ENCODE data around the gene DNAH17. TPM values are rescaled to one million over a fixed set of nuclear protein-coding genes. Genes with fewer than 3 reads are reported as not detected.

DNAH17 gene
- polyA plus RNA-seq, 1 donor: 2.7 TPM

DNA sequence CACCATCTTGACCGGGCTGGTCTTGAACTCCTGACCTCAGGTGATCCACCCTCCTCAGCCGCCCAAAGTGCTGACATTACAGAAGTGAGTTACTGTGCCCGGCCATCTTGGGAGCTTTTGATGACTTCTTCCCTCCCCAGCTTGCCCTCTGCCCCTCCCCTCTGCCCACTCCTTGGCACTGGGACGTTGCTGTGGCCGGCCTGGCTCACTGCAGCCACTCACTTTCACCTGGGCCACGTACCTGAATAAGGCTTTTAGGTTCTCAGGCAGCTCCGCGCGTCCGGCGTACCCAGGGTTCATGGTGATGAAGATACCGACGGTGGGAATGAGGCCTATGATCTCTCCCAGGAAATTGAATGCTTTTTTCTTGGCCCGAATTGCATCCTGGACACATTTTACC, 81.6 kb downstream of the DNAH17 start:
- DNase-seq (ENCODE audit: low read depth): no peak

DNA sequence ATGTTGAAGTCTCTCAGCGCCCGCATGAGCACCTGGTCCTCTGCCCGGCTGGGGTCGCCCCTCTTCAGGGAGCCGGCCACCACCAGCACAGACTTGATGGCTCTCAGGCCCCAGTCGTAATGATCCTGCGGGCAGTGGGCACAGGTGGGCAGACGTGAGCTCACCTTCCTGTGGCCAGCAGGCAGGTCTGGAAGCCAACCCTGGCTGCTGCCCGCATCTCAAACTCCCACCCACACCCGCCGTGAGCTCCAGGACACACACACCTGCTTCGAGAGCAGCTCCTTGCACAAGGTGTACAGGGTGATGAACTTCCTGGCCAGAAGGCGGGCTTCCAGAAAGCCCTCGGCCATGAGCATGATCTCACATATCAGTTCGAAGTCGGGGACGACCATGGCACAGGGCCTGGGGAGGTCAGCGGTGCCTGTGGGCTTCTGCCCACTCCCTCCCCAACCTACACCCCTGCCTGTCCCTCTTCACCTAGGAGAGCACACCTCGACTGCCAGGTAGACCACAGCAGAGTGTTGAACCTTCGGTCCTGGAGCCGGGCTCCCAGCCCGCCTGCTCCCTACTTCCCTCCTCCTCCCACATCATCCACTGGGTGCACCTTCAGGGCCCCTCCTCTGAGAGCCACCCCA, 82.4 kb downstream of the DNAH17 start:
- DNase-seq (ENCODE audit: low read depth): no peak

DNA sequence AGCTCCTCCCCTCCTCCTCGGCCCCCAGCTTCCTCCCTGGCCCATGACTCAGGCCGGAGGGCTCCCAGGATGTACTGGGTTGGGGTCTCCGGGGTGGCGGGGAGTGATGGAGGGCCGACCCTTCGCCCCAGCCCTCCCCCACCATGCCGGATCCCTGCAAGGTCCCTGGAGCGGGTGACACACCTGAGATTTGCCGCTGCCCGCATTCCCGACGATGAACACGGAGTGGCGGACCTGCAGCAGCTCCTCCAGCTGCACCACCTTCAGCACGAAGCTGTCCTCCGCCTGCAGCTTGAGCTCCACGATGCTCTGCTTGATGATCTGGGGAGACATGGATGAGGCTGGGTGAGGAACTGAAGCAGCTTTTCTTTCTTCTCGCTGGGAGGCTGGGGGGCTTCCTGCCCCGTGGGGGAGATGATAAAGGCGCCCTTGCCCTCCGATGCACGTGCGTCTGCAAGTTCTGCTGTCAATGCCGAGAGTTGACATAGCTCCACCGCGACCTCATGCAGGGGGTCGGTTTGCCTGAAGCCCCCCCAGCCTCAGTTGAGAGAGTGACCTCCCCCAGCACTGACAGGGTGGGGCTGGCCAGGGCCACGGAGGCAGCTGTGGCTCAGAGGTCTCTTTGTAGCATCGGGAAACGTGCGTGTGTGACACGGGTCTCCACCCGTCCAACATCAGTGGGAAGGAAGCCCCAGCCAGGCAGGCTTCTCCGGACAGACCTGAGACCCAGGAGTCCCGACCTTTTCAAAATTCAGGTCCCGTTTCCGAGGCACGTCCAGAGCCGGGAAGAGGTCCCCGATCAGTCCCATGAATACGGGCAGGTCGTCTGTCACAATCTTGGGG, 83.1 kb downstream of the DNAH17 start:
- no peak for DNase-seq (ENCODE audit: low read depth)

DNA sequence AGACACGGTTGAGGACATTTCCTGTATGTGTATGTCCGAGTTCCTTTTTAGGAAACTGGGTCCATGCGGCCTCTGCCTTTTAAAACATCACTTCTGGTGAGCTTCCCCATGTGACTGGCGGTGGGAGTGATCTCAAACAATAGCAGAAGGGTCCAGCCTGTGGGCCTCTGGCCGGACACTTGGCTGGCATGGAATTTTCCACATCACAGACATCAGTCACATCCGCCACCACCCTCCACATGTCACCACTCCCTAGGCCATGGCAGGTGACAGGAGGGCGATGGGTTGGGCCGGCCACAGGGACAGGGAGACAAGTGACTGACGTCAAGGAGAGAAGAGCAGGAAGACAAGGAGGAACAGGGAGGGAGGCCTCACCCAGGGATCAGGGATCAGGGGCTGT, 83.7 kb downstream of the DNAH17 start:
- no peak for DNase-seq (ENCODE audit: low read depth)

DNA sequence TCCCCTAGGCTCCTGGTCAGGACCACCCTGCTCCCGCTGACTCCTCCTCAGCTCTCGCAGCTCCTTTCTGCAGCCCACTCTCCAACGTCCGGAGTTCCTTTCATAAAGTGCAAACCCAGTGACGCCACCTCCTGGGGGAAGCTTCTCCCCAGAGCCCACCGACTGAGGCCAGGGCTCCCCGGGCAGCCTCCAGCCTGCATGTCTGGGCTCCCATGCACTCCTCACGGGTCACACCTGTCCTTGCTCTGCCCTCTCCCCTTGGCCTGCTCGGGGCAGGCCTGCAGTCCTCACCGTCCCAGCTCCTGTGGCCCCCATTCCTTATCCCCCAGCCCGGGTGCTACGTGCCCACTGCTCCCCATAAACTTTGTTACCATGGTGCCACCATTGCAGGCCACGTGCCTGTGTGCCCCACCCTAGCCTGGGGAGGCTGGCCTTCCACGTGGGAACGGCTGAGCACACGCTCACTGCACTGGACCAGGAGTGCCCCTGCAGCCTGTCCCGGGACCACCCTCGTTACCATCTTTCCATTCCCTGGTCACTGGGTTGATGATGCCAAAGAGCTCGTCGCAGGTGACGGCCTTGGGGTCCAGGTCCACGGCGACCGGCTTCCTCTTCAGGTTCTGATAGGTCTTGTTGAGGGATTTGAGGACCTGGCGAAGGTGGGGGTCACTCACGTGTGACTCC, 84.9 kb downstream of the DNAH17 start:
- no peak for DNase-seq (ENCODE audit: low read depth)

DNA sequence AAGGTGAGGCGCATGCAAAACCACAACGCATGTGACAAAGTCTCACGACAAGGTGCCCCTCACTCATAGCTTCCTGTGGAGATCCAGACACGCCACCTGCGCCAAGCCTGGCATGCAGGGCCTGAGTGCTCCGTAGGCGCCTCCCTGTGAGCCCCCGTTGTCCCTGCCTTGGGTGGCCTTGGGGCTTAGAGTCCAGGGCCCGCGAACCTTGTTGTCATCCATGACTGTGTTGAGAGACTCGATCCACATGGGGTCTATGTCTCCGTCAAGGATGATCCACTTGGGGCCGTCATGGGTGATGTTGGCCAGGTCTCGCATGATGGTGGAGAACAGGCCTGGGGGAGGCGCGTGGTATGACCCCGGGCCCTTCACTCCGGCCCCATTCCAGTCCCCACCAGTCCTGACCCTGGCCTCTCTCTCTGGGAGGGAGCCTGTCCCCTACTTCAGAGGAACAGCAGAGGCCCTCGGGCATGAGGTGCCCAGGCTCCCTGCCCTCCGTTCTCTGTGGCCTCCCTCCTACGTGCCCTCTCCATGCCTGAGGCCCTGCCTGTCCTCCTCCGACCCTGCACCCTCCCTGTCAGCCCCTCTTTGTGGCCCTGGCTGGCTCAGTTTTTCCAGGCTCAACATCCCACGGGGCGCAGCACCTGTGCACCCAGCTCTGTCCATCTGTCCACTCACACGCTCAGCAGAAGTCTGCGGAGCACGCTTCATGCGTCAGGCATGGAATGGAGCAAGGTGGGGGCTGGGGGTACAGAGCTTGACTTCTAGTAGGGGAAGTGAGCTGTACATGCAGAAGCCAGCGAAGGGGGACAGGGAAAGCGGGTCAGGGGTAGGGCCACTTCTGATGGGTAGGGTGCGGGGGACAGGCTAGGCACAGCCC, 85.7 kb downstream of the DNAH17 start:
- DNase-seq (ENCODE audit: low read depth): no peak

DNA sequence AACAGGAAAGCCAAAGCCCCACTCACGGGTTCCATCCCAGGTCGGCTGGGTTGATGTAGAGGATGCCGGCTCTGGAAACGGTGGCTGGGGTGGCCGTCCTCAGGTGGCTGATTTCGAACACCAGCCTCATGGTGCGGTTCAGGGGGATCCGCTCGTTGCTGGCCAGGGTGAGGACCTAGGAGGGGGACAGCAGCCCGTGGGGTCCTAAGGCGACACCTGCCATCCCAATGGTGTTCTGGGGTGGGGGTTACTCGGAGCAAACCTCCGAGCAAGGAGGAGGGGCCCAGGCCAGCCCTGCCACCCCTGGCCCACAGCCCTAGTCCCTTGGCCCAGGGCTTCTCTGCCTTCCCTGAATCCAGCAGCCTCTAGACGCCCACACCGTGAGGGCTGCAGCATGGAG, 86.5 kb downstream of the DNAH17 start:
- DNase-seq (ENCODE audit: low read depth): no peak

DNA sequence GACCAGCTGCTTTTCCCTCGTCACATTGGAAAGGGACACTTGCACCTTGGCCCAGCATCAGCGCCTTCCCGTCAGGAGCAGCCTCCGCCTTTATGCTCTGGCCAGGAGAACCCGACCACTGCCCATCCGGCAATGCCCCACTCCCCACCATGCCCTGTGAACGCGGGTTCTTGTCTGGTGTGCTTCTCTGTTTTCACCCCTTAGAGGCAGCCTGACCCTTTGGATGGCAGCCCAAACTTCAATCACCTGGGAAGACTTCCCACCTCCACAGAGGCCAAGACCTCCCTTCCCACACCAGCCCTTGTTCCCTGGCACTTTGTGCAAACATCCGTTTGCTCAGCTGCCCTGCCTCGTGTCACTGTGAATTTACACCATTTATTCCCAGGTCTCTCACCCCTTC, 87.0 kb downstream of the DNAH17 start:
- no peak for DNase-seq (ENCODE audit: low read depth)

DNA sequence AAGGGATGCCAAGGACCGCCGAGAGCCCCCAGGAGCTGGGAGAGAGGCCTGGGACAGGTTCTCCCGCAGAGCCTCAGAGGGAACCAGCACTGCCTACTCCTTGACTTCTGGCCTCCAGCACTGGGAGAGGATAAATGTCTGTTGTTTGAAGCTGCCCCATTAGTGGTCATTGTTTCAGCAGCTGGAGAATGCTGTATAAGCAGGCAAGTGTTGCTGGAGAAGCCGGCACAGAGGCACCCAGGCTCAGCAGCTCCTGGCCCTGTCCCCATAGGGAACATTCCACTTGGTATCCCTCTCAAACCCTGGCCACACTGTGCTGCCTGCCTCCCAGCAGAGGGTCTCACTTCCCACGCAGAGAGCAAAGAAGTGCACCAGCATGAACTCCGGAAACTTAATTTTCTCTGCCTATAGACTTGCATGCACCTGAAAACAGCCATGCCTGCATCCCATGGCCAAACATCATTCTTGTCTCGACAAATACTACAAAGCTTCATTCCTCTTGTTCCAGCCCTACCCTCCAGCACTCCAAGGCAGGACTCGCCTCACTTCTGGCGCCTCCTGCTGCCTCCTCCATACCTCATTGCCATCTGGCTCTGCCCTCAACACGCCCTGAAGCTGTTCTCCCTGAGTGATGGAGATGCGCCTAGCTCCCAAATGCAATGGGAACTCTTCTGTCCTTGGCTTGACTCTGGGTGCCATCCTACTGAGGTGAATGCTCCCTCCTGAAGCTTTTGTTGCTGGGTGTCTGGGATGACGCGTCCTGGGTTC, 88.1 kb downstream of the DNAH17 start:
- DNase-seq (ENCODE audit: low read depth): no peak

DNA sequence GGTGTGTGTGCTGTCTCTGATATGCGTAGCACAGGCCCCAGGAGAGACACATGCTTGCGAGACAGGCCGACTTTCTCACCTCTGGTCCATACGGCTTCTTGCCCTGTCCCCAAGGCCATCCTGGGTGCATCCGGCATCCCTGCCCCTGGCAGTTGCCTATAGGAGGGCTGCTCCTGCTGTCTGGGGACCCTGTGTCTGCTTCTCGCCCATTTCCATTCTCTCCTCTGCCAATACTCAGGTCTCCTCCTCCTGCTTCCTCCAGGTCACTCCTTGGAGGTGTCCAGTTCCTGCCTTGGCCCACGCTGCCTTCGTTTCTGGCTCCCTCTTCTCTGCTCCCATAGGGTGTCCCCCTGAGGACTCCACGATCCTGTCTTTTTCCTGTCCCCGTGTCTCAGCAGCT, 89.0 kb downstream of the DNAH17 start:
- DNase-seq (ENCODE audit: low read depth): no peak

DNA sequence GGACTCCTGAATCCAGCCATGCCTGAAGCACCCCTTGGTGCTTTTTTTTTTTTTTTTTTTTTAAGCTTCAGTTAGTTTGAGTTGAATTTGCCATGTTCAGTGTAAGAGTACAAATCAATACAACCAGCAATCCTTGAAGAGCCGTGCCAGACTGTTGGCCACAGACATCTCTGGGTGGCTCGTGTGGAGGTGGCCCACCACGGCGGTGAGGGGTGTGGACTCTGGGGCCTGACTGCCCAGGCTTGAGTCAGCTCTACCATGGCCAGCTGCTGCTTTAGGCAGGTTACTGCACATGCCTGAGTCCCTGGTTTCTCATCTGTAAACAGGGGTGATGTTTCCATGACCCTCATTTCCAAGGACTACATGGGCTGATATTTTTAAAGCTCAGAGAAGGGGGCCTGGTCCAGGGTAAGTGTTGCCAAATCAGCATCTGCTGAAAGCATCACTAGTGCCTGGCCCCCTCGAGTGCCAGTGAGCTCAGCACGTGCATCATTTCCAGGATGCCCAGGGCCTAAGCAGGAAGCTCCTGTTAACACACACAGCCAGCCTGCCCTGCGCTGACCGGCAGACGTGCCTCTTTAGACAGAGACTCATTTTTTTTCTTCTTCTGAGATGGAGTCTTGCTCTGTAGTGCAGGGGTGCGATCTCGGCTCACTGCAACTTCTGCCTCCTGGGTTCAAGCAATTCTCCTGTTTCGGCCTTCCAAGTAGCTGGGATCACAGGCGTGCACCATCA, 90.1 kb downstream of the DNAH17 start:
- no peak for DNase-seq (ENCODE audit: low read depth)

DNA sequence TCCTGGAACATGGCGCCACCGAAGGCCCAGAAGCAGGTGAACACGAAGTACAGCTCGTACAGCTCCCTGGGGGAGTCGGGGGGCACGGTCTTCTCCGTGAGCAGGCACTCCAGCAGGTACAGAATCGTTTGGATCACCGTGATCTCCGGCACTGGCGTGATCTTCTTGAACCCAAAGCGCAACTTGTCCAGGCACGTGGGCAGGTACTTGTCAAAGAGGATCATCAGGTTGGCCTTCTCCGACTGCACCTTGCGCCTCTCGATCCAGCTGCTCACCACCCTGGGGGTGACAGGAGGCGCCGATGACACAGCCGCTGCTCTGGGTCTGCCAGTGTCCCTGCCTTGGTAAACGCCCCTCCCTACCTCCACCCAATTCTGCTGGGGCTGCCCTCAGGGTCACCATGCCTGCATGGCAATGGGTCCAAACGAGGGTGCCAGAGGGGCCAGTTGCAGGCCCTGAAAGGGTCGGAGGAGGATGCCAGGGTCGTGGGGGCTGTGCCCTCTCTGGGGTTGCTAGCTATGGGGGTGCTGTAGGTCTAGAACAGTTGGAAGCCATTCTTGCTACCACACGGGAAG, 90.9 kb downstream of the DNAH17 start:
- DNase-seq (ENCODE audit: low read depth): no peak

DNA sequence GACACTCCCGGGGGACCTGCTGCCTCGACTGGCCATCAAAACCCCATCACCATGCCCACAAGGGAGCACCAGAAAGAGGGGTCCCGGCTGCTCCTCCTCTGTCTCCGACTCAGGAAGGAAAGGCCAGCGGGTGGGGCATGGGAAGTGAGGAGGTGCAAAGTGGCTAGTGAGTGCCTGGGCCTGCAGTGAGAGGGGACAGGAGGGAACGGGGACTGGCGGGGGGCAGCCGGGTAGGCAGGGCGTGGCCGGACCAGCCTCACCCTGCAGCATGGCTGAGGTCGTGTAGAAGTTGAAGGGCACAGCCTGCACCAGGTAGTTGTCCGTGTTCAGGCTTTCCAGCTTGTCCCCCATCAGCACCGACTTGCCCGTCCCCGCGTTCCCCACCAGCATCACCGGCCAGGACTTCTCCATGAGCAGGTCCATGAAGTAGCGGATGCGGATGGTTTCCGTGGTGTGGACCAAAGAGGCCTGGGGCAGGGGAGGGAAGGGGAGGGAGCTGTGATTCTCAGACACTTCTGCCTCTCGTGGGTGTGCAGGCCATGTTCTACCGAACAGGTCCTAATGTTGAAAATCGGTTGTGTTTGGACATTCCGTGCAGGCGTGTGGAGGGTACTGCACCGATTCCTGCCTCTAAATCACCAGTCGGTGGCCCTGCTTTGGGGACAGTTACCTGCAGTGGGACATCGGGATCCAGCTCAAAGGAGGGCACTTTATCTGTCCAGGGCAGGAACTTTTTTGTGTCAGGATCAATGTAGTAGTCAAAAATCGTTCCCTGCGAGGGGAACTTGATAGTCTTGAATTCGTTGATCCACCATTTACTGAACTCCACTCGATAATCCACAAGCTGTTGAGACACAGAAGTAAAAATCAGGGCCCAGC, 91.7 kb downstream of the DNAH17 start:
- no peak for DNase-seq (ENCODE audit: low read depth)

DNA sequence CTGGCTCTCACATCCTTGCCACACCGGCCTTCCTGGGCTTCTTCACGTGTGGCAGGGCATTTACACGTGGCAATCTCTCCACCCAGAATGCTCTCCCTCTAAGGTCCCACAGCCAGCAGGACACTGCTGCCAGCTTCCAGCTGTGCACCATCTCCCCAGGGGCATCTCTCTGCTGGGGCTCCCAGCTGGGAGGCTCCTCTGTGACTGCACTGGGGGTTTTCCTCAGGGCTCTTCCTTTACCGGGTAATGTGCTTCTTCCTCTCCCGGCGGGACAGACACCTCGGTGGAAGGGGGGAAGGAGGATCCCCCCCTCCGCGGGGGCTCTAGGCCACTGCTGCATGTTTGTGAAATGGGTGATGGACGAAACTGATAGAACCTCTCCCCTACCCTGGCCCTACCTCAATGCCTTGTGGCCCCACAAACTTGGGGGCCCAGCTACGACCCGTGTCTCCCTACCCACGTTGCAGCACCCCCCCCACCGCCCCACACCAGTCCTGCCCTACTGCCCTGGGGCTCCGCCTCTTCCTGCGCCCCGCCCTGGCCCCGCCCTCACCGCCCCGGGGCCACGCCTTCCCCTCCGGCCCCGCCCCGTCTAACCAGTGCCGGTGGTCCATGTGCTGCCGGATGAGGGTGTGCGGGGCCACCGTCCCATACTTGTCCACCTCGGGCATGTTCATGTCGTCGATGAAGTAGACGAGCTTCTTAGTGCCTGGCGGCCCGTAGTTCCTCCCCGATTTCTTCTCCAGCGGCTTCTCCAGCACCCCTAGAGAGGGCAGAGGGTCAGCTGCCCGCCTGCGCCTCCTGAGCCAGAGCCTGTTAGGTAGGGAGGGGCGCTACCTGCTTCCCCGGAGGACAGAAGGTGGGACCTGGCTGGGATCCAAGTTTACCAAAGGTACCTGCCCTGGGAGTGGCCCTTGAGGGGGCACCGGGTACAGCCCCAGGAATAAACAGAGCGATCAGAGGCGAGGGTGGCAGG, 92.6 kb downstream of the DNAH17 start:
- no peak for DNase-seq (ENCODE audit: low read depth)

DNA sequence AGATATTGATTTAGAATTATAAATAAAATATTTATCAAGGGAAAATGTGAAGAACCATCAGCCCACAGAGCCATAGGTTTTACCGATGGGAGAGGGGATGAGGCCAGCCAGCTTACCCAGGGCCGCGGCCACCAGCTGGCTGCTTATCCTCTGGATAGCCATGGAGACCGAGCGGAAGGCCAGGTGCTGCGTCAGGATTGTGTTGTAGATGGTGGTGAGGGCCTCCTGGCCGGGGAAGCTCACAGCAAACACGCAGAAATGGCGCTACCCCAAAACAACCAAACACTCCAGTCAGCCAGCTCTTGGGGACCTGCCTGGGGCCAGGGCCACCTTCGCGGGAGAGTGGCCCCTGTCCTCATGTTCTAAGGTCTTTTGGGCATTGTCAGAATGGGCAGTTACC, 97.8 kb downstream of the DNAH17 start:
- no peak for DNase-seq (ENCODE audit: low read depth)

DNA sequence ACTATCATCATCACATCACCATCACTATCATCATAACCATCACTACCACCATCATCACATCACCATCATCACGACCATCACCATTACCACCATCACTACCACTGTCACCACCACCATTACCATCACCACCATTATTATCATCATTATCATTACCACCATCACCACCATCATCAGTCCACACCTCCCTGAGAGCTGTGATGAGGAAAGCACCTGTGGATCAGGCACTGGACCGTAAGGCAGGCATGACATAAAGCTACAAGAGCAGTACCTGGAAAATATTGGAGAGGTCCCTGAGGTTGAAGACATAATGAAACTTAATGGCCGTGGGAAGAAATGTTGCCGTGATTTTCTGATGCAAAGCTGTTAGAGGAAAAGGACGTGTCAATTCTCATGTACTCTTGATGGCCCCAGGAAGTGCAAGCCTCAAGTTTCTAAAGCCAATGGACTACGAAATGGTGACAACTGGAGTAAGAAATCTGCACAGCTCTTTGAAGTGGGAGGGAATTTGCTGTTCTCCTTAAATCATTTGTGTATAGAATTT, 98.4 kb downstream of the DNAH17 start:
- no peak for DNase-seq (ENCODE audit: low read depth)

Data from forelimb muscle (tissue), 1 donor.